Stimulated activated CD8-positive, alpha-beta memory T cell treated with anti-CD3 and anti-CD28 coated beads, Interleukin-2, amount 100 ng/mL, for 48 hours (primary cell): ENCODE measurements around the gene CFAP251.
"Not testable (repeated sequence)": the region's sequence is repeated elsewhere in the genome, so short reads cannot be mapped to it uniquely, and the experiment has no call there.

Source experiments
- DNase-seq, 2 donors: peaks; one replicate each; pipeline ENCODE4 v3.0.0-alpha.2; 2020; ENCODE audit warnings: low read depth in 2 of 2

CFAP251 gene

DNA sequence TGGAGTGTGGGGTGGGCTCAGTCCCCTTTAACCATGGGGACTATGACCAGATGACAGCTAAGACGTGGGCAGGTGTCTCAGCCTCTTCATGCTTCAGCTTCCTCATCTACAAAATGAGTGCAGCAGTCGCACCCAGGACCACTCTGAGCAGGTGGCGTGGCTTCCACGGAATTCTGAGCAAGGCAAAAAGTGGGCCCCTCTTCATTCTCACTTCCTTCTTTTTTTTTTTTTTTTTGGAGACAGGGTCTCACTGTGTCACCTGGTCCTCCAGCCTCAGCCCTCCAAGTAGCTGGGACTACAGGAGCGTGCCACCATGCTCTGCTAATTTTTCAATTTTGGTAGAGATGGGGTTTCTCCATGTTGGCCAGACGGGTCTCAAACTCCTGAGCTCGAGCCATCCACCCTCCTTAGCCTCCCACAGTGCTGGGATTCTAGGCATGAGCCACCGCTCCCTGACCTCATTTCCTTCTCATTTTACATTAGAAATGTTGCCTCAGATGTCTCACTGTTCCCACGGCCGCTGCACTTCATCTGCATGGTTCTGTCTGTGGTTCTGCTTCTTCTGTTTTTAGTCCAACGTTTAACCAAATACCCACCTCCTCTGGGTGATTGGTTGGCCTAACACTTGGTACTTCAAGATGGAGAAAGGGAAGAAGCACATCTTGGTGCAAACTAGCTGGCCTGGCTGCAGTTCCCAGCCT, 61.9 kb downstream of the CFAP251 start:
- no peak for DNase-seq

DNA sequence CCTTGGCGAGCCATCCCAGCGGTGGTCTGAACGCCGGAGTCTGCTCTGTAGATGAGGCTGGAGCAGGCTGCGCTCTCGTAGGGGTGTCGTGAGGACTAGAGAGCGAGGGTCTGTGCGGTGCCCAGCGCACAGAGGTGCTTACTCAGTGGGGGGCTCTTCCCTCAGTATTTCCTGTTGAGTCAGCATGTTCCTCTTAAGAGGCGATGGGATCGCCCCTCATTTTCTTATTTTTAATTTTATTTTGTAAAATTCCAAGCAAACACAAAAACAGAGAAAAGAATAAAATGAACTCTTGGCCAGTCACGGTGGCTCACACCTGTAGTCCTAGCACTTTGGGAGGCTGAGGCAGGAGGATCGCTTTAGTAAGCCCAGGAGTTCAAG, 62.5 kb downstream of the CFAP251 start:
- DNase-seq, result no peak

DNA sequence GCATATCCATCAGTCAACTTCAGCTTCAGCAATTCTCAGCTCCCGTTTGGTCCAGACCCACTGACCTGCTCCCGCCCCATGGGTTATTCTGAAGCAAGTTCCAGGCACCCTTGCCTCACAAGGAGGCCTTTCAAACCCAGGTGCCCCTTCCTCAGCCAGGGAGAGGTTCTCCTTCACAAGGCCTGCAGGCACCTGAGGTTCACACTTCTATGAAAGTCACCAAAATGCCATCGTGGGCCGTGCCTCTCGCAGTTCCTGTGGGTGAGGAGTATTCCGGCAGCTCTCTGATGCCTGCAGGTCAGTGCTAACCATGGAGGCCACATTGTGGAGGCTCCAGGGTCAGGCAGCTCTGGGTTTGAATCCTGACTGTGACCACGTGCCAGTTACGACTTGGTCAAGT, 63.1 kb downstream of the CFAP251 start:
- DNase-seq, result no peak

DNA sequence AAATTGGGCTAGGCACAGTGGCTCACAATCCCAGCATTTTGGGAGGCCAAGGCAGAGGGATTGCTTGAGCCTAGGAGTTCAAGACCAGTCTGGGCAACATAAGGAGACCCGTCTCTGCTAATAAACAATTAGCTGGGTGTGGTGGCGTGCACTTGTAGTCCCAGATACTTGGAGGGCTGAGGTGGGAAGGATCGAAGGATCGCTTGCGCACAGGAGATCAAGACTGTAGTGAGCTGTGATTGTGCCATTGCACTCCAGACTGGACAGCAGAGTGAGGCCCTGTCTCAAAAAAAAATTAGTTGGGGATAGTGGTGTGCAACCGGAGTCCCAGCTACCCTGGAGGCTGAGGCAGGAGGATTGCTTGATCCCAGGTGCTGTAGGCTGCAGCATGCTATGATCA, 64.6 kb downstream of the CFAP251 start:
- DNase-seq, result no peak

DNA sequence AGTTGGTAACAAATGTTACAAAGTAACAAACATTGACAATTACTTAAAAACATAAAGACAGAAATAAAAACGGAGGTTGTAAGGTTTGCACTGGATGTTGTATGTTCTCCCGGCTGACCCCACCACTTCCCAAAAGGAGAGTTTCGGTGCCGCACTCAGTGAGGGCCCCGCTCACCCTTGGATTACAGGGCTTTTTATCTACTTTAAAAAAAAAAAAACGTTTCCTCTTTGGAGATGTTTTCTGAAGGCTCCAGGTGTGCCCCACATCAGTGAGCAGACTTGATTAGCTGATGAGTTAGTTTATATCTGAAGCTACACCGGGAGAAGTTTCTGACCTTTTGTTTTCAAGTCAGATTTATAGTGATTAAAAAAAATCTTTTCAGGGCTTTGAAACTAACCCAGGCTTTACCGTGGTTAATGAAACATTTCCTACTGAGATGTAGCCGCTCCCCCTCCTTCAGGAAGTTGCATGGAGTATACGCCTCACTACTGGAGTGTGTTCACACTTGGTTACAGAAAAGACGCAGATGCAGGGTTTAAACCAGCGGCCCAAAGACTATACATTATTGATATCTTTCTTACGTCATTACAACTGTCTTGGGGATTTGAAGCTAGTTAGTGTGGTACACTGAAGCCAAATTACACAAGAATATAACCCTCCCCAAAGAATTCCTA, 65.3 kb downstream of the CFAP251 start:
- DNase-seq, result no peak

DNA sequence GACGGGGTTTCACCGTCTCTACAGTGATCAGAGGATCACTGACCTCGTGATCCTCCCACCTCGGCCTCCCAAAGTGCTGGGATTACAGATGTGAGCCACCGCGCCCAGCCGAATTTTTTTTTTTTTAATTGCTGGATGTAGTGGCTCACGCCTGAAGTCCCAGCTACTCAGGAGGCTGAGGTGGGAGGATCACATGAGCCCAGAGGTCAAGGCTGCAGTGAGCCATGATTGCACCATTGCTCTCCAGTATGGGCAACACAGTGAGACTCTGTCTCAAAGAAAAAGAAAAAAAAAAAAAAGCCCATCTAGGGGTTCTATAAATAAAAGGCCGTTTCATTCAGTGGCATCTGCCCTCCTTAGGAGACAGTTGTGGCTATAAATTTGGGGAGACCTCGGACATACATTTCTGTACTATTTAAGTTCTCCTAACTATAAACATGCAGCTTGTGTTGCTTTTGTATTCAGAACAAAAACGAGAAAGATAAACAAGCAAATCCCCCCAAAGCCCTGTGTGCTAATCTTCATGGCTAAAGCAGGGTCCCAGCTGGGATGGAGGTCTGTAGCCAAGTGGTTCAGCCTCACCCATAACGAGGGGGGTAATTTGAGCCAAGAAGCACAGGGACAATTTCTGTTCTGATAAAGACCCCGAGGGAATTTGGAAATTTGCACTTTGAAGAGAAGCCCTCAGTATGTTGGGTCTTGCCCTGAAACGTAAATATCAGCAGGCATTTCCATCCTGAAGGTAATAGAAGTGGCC, 68.3 kb downstream of the CFAP251 start:
- DNase-seq, result no peak

DNA sequence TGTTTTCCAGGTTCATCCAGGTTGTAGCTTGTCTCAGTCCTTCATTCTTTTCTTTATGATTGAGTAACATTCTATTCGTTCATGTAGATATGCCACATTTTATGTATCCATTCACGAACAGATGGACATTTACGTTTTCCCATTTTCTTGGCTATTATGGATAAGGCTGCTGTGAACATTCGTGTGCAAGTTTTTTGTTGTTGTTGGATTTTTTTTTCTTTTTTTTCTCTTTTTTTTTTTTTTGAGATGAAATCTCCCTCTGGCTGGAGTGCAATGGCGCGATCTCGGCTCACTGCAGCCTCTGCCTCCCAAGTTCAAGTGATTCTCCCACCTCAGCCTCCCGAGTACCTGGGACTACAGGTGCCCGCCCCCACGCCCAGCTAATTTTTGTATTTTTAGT, 70.1 kb downstream of the CFAP251 start:
- not testable (repeated sequence) for DNase-seq

DNA sequence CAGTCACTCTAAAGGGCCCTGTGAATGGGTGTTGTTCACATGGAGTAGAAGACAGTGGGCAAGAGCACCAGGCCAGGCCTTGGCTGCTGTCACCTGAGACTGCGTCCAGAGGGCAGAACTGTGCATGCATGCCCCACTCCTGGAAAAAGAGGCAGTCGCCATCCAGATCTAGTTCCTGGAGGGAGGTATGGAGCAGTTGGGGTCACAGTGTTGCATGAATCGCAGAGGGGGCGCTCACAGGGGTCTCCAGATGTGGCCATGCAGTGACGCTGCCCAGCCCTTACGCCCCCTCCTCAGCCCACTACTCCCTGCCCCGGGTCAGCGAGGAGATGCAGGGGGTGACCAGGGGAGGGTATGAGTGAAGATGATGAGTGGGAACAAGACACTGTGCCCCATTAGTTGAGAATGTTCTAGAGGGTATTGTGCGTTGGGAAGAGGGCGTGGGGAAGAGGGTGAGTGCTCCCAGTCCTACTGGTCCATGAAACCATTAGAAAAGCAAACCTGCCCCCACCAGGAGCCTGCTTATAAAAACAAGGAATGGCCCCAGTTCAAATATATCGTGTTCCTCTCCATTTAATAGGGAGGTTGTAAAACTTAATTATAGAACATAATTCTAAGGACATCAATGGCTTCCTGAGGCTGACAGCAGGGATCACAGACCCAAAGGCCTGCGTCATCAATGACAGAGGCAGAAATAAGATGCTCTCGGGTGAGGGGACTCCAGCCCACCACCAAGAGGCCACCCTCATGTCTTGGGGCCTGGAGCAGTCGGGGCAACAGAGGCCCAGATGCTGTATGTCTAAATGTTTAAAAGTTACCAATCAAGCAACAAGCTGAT, 71.1 kb downstream of the CFAP251 start:
- no peak for DNase-seq

DNA sequence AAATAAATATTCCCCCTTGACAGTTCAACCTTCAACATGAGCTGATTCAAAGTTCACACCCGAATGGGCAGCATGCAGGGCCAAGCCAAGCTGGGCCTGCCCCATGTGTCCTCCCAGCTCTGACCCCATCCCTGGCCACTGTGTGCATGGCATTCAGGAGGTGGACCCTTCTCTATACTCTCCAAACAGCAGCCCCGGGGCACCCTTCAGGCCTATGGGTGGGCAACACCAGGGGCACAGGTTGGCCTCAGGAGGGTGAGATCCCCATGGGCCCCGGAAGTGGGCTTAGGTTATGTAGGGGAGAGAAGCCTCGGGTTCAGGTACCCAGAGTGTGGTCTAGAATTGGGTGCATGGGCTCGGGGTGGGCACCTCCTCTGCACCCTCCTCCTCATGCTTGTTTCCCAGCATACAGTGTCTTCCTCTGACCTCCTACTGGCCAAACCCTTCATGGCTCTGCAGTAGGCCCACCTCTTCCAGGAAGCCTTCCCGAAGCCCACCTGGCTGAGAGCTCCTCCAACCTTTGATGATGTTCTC, 71.8 kb downstream of the CFAP251 start:
- DNase-seq, result no peak

DNA sequence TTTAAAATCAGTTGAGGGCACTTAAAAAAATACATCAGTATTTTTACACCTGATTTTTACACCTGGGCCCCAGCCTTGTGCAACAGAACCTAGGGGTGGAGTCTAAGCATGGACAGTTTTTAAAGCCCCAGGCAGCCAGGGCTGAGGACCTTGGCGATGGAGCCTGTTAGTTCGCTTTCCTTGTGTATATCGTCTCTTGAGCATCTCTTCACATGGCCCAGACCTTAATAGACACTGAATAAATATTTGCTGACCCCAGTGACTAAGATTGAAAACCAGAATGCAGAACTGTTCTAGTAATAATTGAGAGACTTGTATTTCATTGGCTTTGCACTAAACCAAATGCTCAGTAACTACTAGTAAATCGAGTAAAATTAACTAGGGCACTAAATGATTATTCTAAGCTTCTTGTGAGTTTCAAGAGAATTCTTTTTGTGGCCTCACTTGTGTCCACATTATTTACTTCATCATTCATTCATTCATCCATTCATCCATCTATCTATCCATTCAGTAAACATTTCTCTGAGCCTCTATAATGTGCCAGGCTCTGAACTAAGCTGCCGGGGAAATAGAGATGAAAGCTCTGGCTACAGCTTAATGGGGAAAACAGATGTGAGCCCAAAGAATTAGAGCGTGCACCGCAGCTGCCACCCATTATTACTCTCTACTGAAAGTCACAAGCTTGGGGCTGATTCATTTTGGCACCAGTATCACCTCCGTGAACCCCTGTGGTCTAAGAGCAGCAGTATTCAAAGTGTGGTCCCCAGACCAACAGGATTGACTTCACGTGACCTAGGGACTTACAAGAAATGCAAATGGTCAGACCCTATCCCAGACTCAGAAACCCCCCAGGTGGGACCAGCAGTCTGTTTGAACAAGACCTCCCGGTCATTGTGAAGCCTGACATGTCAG, 72.6 kb downstream of the CFAP251 start:
- DNase-seq, result peak in 1 of 2 donors; percentile 33

DNA sequence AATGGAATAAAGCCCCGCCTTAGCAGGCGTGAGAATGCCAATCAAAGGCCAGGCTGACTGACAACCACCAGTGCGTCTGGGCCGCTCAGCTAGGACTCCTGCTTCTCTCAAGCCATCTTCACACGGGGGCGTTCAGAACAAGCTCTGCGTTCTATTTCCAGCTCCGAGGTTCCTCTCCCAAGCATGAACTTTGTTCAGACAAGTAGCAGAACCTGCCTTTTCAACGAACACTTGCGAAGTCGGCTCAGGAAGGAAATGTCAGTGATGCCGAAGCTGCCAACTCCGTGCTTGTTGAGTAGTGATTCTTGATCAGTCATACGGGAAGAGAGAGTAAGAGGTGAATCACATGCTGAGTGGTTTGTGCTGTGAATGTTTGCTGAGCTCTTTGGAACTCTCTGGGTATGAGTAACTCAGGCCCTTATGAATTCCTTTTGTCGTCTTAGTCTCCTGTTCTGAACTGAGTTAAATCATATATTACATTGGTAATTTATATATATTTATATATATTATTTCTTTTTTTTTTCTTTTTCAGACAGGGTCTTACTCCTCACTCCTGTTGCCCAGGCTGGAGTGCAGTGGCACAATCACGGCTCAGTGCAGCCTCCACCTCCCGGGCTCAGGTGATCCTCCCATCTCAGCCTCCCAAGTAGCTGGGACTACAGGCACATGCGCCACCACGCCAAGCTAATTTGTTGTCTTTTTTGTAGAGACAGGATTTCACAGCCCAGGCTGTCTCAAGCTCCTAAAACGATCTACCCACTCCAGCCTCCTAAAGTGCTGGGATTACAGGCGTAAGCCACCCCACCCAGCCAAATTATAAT, 73.9 kb downstream of the CFAP251 start:
- DNase-seq, result peak; percentile 22 to 44

DNA sequence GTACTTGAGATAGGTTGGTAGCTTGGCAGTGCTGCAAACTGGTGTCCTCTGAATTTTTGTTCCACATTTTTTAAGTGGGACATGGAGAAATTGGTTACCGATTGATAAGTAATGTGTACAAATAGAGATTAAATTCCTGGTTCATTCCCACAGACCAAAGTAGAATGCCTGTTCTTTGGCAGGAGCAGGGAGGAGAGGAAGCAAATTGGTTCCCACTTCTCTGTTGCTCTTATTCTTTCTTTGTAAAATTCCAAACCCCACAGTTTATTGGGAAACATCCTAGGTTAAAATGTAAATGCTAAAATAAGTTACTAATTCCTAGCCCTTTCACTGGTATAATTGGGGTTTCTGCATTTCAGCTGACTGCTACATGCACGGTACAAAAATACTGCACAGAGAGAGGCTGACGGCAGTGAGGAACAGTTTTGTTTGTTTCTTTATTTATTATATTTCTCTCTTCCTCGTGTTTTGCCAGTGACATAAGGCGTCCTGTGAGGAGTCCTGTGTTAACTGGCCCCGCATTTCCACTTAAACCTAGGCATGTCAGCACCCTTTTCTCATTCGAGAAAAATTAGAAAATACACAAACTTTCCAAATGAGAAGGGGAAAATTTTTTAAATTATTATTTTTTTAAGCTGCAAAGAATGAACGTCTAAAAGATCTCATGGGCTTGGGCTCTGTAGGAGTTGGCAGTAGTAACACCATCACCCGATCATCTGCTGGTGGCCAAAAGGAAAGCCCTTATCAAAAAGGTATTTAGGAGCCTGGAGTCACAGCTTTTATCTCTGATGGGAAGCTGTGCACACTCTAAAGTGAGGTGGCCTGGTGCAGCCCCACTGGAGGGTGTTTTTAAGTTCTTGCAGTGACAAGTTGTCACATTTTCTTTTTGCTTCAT, 77.9 kb downstream of the CFAP251 start:
- DNase-seq, result no peak

DNA sequence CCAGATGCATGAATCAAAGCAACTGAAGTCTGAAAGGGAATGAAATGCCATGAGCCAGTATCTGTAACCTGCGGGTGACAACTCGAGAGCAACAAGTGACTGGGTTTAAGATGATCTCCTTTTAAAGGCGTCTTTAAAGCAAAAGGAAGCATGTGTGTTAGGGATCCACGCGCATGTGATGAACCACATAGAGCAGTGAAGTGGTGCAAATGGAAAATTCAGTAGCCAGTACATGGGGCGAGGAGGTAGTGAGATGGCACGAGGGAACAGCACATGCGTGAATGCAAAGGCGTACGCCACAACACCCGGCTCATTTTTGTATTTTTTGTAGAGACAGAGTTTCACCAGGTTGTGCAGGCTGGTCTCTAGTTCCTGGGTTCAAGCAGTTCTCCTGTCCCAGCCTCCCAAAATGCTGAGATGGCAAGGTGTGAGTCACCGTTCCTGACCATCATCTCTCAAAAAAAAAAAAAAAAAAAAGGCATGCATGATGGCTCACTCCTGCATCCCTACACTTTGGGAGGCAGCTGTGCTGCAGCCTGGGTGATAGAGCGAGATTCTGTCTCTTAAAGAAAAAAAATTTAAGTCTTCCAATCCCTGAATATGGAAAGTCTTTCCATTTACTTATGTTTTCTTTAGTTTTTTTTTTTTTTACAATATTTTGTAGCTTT, 78.7 kb downstream of the CFAP251 start:
- DNase-seq, result no peak

DNA sequence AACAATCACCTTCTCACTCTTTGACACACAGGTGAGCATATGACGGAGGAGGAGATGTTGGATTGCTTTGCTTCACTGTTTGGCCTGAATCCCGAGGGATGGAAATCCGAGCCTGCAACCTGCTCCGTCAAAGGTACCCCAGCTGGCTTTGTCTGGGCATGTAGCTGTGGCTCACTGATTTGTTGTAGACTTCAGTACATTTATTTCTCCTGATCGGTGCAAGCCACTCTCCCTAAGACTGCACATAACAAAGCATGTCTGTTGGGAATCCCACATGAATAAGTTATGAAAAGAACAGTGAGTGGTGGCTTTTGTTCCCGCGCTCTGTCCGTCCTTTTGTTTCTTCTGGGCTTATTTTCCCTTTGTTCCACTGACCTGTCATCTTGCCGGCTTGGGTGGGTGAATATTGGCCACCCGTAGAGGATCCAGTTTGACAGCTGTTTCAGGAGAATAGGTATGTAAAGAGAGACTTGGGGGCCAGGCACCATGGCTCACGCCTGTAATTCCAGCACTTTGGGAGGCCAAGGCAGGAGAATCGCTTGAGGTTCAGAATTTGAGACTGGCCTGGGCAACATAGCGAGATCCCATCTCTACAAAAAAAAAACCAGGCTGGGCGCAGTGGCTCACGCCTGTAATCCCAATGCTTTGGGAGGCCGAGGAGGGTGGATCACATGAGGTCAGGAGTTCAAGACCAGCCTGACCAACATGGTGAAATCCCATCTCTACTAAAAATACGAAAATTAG, 83.2 kb downstream of the CFAP251 start:
- DNase-seq, result no peak

DNA sequence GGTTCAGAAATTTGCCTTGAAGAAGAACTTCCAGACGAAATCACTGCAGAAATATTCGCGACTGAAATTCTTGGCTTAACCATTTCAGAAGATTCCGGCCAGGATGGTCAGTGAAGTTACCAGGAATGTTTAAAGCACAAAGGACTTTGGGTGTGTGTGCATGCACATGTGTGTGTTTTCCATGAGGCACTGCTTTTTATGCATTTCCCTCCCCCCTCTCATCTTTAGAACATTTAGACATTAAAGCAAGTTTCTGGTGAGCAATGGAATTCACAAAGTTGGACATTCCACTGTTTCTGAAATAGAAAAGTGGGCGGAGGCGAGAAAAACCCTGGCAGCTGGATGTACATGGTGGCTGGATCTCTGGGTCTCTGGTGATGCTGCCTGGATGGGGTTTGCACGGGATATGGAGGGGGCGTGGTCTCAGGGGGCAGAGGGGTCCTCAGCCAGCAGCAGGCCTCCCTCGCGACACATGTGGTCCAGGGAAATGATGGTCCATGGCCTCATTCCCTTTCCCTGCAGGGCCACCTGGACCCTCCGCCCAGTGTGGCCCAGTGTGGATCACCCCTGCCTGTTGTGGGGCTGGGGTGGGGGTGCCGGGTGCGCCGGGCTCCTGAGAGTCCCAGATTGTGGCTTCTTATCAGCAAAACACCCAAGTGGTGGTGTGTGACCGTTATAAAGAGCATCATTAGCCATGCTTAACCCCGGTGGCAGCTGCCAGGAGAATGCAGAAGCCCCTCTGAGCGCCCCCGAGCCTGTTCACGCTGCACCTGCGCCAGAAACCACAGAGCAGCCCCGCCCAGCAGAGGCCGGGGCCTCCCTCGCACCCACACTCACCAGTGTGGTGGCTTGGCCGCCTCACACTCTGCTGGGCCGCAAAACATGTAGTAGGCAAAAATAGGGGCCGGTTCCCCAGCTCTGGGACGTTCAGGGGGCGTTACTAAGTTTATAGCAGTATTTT, 85.5 kb downstream of the CFAP251 start:
- DNase-seq, result no peak

DNA sequence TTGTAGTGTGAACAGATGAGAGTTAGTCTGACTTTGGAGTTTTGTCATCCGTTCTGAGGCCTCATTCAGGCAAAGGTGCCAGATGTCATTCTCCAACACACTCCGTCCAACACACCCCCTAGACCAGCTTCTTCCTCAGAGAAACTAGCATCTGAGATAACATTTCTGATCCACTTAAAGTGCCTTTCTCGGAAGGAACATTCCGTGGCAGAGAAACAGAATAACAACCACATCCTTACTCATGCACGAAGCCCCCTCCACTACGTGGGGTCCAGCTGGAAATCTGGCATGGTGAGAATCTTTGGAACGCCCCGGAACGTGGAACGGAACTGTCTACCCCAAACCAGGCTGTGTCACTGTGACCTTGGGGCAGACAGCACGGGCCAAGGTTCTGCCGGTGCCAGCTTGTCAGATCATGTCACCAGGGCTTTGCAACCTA, 86.3 kb downstream of the CFAP251 start:
- no peak for DNase-seq
